ENCODE results near the gene RIIAD1.
"Not testable (repeated sequence)": the region's sequence is repeated elsewhere in the genome, so short reads cannot be mapped to it uniquely, and the experiment has no call there.

Gene RIIAD1

DNA sequence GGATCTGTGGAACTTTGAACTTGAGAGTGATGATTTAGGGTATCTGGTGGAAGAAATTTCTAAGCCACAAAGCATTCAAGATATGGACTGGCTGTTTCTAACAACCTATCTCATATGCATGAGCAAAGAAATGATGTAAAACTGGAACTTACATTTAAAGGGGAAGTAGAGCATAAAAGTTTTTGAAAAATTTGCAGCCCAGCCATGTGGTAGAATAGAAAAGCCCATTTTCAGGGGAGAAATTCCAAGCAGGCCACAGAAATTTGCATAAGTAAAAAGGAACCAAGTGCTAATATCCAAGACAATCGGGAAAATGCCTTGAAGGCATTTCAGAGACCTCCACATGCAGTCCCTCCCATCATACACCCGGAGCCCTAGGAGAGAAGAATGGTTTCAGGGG lies 15.7 kb downstream of the RIIAD1 start:
- no peak for DNase-seq (ENCODE audit: low read depth in 2 of 2)

DNA sequence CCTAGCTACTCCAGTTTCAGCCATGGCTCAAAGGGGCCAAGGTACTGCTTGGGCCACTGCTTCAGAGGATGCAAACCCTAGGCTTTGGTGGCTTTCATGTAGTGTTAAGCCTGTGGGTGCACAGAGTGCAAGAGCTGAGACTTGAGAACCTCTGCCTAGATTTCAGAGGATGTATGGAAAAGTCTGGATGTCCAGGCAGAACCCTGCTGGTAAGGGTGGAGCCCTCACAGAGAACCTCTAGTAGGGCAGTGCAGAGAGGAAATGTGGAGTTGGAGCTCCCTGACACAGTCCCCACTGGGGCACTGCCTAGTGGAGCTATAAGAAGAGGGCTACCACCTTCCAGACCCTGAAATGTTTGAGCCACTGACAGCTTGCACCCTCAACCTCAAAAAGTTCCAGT lies 16.2 kb downstream of the RIIAD1 start:
- DNase-seq (ENCODE audit: low read depth in 2 of 2), result no peak

DNA sequence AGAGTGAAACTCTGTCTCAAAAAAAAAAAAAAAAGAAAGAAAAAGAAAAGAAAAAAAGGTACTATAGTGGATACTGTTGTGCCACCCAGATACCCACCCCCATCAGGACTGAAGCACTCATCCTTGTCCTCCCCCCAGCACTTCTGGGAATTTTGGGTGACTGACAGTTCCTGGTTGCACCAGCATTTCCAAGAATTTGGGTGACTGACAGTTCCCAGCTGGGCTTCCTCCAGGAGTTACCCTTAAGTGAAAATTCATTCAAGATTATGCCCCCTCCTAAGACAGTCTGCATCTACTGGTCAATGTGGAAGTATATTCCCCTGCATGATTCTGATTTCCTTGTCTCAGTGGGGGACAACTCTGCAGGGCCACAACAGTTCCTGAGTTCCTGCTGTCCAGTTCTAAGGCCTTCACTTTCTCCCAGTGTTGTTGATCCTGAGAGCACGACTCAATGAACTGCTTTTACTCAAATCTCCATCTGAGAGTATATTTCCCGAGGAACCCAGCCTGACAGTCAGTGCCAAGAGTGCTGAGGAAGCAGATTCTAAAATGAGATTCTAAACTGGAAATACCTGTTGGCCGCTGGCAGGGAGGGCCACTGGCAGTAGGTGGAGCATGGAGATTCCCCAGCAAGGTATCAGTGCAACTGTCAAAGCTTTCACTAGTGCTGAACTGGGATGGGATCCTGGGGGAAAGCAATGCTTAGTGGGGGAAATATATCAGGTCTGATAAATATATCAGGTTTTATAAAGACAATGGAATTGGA lies 18.5 kb downstream of the RIIAD1 start:
- DNase-seq (ENCODE audit: low read depth in 2 of 2), result no peak

DNA sequence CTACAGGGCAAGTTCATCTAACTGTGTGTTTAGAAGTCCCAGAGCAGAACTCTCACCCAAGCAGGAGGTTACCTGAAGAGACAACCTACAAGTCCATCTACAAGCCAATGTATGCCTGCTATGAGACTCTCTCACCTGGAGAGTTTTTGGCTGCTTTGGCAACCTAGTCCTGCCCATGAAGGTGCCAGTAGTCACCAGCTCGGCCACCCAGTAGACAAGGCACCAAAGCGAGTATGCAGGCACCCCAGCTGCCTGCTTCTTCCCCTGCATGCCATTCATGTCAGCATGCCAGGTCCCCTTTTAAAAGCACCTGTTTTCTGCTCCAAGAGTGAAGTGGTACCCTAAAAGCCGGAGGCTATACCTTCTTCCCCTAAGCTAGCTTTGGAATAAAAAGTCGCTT lies 20.2 kb downstream of the RIIAD1 start:
- DNase-seq (ENCODE audit: low read depth in 2 of 2), result no peak

DNA sequence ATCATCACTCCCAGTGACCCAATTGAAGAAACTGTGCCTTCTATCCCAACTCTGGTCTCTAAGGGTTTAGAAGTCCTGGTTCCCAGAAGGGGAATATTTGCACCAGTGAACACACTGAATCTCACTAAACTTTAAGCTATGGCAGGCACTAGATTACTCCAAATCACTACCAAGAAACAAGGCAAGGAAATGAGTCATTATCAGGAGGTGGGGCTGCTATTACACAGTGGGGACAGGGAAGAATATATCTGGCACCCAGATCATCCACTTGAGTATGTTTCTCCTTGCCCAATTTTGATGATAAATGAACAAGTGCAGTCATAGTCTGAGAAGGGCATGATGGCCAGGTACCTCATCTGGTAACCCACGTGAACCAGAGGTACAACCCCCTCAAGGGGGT lies 35.0 kb downstream of the RIIAD1 start:
- no peak for DNase-seq (ENCODE audit: low read depth in 2 of 2)

DNA sequence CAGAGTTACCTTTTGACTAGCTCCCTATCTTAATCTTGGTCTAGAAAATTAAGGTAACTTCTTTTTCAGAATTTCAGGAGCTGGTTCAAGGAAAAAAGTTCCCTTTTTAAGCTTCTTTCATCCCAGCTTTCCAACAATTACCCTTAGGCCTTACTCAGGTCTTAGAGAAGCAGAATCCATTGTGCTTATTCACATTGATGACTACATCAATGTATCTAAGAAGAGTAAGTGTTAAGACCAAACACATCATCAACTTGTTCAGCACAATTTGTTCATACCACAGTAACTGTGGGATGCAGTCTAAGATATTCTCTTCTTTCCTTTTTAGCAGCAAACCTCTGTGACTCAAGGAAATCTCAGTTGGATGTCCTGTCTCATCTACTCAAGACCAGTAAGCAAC lies 37.9 kb downstream of the RIIAD1 start:
- no peak for DNase-seq (ENCODE audit: low read depth in 2 of 2)

DNA sequence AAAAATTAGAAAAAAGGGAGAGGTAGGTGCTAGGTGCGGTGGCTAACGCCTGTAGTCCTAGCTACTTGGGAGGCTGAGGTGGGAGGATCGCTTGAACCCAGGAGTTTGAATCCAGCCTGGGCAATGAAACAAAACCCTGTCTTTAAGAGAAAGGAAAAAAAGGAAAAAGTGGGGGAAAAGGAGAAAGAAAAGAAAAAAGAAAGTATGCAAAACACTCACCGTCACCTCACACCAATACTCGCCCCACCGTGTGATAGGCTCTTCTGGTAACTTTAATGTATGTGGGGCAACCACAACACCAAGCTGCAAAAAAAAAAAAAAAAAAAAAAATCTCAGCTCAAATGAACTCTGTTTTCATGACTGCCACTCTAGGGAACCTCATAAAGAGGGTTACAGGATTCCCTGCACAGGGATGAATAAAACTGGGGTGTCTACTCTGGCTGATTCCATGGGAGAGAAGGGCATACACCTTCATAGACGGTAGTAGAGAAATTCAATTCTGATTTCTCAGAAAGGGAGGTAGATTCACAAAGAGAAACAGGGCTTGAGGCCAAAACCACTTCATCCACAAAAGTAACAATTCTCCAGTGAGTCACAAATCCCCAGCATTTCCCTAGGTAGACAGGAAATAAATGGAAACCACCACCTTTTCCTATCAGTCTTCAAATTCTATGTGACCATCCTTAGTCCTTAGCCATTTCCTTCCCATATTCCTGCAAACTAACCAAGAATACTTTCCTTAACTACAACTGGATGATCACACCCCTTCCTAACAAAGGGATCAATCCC lies 39.5 kb downstream of the RIIAD1 start:
- DNase-seq (ENCODE audit: low read depth in 2 of 2), result no peak

DNA sequence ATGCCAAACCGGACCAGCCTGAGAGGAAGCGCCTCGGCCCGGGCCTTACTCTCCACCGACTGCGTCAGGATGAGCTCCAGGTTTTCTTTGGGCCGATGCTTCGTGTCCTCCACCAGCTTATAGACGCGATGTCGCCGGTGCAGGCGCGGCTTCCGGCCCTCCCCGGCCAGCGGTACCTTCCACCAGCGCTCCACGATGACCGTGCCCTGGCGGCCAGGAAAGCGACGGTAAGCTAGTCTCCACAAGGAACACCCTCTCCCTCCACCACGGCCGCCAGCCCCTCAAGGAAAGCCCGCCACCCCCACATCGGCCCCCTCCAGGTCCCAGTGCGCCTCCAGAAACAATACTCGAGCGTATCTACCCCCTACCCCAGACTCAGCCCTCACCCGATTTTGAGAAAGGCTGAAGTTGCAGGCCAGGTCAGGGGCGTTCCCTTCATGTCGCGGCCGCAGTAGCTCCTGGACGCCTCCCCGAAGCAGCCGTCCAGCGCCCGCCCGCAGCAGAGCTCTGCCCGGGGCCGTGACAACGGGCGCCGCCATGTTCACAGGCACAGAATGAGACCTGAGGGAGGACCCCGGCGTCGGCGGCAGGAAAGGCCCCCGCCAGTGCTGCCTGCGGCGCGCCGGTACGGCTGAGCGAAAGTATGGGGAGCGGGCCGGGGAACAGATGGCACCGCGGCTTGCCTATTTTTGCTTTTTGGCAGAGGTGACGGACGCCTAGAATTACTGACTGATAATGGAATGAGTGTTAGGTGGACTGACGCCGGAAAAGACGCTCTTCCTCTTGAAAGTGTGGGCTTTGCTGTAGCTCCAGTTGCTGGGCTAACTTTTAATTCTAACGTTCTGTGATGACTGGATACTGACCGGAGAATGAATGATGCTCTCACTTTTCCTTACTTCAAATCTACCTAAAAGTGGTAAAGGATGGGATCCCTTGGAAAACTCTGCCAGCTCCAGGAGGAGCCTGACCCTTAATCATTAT lies 41.9 kb downstream of the RIIAD1 start, which contains the start of gene MRPL9:
Gene MRPL9, minus strand, starts transcription at position 556 of the 981 bp plus-strand sequence. Its CDS starts 17 bp downstream, at position 539.
- peak; percentile 81 to 84 for DNase-seq (ENCODE audit: low read depth in 2 of 2)

DNA sequence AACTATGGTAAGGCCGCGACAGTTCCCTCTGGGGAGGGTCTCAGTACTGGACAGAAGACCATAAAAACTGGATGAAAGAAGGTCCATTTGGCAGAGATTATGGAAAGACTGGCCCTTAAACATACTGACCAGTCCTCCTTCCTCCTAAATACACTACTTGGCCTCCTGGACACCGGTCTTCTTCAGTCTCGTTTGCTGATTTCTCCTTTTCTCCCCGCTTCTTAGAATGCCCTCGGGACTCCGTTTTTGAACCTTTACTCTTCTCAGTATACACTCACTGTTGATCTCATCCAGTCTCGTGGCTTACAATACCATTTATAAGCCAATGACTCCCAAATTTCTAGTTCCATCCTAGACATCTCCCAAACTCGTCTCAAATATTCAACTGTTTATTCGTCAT lies 42.7 kb downstream of the RIIAD1 start:
- DNase-seq (ENCODE audit: low read depth in 2 of 2), result no peak

DNA sequence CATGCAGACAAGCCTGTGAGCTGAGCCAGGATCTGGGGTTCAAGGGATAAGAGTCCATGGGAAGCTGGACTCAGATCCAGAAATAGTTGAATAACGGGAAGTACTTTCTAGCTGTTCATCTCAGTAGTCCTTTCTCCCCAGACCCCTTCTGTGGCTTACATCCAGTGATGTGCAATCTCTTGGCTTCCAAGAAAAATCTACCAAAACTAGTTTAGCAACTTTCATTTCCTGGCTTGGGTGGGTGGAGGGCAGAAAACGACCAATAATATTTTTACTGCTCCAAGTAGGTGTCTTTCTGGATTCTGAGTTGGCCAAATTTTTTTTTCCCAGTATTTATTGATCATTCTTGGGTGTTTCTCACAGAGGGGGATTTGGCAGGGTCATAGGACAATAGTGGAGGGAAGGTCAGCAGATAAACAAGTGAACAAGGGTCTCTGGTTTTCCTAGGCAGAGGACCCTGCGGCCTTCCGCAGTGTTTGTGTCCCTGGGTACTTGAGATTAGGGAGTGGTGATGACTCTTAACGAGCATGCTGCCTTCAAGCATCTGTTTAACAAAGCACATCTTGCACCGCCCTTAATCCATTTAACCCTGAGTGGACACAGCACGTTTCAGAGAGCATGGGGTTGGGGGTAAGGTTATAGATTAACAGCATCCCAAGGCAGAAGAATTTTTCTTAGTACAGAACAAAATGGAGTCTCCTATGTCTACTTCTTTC lies 47.2 kb downstream of the RIIAD1 start:
- not testable (repeated sequence) for DNase-seq (ENCODE audit: low read depth in 2 of 2)

DNA sequence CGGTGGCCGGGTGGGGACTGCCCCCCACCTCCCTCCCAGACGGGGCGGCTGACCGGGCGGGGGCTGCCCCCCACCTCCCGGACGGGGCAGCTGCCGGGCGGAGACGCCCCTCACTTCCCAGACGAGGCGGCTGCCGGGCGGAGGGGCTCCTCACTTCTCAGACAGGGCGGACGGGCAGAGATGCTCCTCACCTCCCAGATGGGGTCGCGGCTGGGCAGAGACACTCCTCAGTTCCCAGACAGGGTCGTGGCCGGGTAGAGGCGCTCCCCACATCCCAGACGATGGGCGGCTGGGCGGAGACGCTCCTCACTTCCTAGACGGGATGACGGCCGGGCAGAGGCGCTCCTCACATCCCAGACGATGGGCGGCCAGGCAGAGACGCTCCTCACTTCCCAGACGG lies 47.9 kb downstream of the RIIAD1 start:
- DNase-seq (ENCODE audit: low read depth in 2 of 2), result not testable (repeated sequence)

DNA sequence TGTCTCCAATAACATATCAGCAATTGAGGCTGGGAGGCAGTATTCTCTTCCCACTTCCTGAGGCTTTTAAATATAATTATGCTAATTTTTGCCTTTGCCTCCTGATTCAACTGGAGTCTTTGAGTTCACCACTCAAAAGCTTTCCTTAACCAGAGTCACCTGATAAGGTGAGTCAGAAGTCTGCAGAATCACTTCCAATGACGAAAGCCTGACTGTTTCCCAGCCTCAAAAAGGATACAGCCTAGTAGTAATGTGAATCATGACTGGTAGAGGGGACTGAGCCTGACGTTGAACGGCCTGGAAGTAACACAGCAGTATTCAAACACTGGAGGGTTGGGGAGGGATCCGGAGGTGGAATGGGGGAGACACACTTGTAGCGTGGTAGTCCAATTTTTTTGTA lies 52.4 kb downstream of the RIIAD1 start:
- no peak for DNase-seq (ENCODE audit: low read depth in 2 of 2)

DNA sequence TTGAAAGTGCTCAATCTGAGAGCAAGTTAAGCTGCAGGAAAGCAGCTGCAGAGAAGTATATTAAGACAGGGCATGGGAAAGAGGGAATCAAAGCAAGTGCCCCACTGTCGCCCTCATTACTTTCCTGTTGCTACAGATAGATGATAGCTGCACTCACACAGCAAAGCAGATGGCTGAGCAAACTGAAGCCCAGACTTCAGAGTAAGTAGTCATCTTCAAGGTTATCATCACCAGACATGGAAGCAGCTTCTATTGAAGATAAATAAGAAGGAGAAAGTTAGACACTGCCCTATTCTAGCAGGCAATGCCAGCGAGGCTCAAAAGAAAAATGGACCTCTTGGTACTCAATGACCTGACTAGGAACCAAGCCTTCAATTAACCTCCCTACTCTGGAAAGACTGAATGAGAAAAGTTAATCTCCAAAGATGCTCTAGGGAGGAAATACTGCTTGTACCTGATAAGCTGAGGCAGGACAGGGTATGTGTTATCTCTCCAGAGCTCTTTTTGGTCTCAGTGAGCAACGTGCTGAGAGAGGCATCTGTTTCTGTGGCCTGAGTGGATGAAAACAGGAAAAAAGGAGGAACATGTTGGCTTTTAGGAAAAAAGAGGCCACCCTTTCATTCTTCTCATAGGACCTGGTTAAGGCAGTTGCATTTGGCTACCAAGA lies 53.1 kb downstream of the RIIAD1 start:
- no peak for DNase-seq (ENCODE audit: low read depth in 2 of 2)

DNA sequence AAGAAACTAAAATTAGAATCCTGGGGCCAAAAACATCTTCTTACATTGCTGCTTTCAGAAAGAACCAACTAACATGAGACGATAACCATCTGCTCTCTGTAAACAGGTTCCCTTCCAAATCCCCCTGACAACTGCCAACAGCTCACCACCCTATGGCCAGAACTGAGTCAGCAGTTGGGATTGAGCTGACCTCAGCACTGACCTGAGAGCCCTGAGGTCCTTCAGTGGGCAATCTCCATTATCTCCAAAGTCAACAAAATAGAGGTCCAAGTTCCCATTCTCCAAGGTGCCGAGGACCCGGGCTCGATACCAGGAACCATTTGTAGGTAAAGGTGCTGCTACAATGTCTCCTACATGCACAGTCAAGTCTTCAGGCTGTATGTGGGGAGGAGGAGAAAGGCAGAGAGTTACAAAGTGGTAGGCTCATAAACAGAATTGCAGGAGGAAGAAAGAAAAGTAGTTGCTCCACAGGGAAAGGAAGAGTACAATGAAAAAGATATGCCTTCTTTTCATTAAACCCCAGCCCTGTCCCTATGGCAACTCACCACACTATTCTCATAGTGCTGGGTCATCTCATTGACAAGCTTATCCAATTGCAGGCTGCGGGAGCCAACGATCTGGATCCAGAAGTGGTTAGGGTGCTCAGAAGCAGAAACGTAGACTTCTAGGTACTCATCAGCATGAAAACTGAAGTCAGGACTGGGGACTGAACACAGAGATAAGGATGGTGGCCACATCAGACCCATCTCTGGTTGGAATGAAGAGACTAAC lies 54.8 kb downstream of the RIIAD1 start:
- no peak for DNase-seq (ENCODE audit: low read depth in 2 of 2)

DNA sequence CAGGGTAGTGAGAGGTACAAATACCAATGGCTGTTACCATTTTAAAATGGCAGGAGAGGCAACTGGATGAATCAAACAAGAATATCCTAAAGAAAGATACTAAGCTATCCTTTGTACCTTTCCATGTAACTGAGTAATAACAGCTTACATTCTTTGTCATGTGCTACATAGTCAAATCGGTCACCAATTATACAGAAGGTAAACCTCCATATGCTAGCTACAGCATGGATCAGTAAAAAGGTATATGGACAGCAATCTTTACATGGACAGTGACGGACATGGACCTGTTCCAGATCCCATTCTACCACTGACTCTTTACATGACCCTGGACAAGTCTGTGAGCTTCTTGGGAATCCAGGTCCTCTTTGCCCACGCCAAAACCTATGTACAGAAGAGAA lies 55.3 kb downstream of the RIIAD1 start:
- no peak for DNase-seq (ENCODE audit: low read depth in 2 of 2)

DNA sequence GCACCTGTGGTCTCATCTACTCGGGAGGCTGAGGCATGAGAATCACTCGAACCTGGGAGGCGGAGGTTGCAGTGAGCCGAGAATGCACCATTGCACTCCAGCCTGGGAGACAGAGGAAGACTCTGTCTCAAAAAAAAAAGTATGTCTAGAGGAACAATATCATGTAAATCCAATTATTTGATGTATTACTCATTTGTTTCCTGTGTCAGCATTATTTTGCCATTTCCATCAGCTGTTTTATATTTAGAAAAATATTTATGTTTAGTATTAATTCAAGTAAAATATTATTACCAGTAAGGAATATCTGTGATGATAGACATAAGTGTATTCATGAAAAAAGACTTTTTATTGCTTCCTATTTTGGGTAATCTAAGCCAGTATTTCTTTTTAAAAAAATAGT lies 56.0 kb downstream of the RIIAD1 start:
- no peak for DNase-seq (ENCODE audit: low read depth in 2 of 2)
